DMS53 treated with DMSO at 0.1 percent for 48 hours (cell line): Measurements from ENCODE around the gene SERINC3.

Experiments
- DNase-seq: peaks from one replicate; lab custom pipeline; 2025; ENCODE audit not compliant: unreplicated experiment; lab: John Stamatoyannopoulos, UW

Gene SERINC3

DNA sequence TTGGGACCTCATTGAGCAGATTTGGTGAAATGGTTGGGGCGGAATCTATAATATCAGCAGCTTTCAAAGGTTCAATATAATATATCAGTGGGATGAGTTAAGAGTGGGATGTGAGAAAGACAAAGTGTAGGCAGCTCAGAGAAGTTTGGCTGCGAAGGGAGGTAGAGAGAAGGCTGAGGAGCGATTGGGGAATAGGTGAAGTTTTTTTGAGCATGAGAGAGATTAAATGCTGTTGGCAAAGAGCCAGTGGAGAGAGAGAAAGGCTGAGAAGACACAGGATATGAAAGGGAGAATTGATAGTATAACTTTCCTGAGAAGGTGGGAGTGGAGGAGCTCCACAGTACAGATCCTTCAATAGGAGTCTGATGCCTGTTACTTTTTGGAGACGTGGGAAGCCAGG lies 12.1 kb upstream of the SERINC3 start:
- DNase-seq: no peak

DNA sequence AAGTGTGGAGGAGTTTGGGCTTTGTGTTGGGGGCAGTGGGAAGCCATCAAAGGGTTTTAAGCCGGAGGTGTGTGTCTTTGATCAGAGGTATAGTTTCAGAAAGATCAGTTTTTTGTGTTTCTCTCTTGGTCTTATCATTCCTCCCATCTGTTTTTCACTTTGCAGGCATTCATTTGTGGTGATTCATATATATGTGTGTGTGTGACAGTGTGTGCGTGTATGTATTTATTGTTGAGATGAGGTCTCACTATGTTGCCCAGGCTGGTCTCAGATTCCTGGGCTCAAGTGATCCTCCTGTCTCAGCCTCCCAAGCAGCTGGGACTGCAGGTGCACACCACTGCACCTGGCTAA lies 11.1 kb upstream of the SERINC3 start:
- DNase-seq: no peak

DNA sequence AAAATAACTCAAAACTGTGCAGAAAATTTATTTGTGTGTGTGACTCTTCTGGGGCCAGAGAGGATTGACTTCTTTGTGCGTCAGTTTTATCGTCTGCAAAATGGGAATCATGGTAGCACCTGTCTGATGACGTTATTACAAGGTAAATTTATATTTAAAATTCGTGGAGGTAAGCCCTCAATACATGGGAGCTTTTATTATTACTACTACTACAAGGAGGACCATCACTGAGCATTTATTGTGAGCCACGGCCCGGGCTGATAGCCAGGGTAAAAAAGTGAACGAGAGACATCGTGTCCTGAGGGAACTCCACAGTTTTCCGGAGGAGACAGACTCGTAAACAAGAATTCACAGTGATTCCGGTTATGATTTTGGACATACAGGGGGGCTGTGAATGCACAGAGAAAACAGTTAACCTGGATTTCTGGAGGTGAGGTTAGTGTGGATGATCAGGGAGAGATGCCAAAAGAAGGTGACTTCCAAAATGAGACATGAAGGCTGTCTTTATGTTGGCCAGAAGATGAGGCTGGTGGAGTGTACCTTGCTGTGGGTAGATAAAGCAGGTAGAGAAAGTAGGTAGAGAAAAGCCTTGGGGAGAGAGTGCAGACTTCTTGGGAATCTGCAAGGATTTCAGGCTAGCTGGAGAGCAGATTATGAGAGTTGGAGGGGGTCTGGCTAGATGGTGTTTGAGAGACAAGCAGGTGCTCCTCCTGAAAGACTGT lies 10.6 kb upstream of the SERINC3 start:
- no peak for DNase-seq

DNA sequence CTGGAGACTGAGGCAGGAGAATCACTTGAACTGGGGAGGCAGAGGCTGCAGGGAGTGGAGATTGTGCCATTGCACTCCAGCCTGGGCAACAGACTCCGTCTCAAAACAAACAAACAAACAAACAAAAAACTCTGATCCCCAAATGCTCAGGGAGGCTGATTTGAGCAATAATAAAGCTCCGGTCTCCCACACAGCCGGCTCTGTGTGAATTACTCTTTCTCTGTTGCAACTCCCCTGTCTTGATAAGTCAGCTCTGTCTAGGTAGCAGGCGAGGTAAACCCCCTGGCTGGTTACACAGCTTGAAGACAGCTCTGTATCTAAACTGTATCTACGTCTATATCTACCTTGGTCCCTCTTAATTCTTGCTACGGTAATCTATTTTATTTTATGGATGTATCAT lies 6.4 kb upstream of the SERINC3 start:
- DNase-seq: no peak

DNA sequence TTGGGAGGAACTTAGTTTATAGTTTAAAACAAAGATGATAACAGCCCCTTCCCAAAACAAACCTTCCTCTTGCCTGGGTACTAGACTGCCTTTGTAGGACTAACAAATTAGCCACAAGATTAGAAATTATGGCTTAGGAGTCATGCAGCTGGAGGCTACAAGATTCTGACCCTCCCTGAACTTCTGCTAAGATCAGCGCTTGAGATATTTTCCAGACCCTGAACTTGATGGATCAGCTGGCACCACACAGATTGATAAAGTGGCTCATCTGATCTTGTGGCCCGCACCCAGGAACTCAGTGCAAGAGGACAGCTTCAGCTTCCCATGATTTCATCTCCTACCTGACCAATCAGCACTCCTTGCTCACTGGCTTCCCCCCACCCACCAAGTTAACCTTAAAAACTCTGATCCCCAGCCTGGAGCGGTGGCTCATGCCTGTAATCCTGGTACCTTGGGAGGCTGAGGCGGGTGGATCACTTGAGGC lies 5.9 kb upstream of the SERINC3 start:
- no peak for DNase-seq

DNA sequence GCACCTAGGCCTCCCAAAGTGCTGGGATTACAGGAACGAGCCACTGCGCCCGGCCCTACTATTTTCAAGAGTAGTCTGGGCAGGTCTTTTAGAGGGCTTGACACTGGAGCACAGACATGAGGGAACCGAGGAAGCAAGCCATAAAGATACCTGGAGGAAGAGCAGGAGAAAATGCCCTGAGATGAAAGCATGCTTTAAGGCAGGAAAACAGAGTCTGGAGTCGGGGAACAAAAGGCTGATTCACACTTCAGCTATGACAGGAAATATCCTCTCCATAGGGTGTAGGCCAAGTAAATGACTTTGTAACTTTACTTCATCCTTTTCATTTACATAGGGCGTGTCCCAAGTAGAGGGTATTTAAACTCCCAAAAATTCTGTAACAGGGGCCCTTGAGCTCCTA lies 4.3 kb upstream of the SERINC3 start:
- no peak for DNase-seq

DNA sequence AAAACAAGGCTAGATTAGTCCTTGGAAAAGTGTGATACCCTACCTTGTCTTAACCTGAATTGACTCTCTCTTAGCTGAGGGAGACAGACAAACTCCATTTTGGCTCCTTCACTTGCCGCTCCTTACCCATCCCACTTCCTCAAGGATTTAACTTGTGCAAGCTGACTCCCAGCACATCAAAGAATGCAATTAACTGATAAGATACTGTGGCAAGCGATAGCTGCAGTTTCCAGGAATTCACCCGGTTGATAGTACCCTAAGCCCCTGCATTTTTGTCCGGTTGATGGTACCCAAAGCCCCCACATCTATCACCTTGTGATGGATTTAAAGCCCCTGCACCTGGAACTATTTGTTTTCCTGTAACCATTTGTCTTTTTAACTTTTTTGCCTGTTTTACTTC lies 1.9 kb upstream of the SERINC3 start:
- no peak for DNase-seq

DNA sequence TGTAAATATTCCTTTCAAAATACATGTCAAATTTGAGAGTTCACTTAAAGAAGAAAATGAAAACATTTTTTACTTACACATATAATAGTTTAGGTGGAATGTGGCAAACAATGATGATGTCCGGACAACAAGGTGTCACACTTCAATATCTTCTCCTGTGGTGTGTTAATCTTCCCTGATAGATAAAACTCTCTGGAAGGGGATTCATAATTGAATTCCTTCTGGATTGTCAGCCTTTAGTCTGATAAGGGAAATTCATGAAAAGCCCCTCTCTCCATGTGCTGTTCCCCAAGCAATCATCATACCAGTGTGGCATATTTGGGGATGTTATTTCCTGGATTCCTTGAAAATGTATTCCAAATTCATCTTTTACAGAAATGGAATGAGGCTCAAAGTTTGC lies 971 bp upstream of the SERINC3 start:
- no peak for DNase-seq

DNA sequence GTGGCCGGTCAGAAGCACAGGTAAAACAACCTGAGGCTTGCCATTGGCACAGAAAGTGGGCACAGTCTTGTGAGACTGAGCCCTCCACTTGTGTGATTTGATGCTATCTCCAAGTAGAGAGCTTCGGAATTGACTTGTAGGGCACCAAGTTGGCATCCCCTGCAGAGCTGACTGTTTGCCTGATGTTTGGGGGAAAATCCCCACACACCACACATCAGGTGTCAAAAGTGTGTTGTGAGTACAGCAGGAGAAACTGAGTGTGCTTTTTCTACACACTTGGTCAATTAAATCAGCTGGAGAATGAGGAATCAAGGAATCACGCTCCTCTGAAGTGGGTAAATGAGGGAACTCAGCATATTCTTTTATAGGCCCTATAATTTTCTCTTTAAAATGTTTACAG lies 989 bp downstream of the SERINC3 start:
- no peak for DNase-seq

DNA sequence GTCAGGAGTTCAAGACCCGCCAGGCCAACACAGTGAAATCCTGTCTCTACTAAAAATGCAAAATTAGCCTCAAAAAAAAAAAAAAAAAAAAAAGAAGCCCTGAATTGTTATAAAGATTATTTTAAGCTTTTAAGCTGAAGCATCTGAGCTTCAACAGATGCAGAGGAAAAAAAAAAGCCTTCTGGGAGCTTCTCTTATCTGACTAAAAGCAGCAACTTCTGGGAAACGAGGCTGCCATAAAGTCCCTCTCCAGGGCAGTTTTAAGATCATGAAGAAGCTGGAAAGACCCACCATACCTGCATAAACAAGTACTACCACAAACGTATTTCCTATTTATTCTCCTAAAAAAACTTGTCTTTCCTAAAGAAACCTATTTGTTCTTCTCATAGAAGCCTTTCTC lies 3.6 kb downstream of the SERINC3 start:
- no peak for DNase-seq

DNA sequence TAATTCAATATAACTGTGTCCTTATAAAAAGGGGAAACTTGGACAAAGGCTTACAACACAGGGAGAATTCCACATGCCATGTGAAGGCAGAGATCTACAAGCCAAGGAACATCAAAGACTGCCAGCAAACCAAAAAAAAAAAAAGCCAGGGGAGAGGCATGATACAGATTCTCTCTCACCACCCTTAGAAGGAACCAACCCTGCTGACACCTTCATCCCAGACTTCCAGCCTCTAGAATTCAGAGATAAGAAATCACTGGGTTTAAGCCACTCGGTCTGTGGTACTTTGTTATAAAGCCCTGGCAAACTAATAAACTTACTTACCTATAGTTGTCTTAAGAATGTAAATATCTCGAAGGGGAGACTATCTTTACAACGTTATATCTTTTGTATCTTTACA lies 4.4 kb downstream of the SERINC3 start:
- DNase-seq: no peak

DNA sequence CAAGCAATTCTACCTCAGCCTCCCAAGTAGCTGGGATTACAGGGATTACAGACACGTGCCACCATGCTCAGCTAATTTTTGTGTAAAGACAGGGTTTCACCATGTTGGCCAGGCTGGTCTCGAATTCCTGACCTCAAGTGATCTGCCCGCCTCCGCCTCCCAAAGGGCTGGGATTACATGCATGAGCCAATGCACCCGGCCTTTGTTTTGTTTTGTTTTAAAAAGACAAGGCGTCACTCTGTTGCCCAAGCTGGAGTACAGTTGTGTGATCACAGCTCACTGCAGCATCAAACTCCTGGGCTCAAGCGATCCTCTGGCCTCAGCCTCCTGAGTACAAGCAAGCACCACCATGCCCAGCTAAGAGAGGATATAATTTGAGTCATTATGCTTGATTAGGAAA lies 5.4 kb downstream of the SERINC3 start:
- DNase-seq: no peak

DNA sequence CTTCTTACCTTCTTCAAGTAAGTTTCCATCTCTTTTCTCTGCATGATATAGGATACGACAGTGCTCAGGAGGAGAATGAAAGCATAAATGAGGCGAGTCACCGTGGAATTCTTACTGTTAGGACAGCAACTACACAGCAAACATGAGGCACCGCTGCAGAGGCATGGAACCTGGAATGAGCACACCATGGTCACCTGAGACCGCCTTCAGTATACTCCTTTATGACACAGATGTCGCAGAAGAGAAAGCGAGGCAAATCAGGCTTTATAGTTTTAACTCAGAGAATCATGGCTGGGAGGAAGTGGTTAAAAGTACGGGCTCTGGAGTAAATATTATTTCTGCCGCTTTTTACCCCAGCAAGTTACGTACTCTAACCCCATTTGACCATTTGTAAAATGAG lies 8.0 kb downstream of the SERINC3 start:
- DNase-seq: no peak

DNA sequence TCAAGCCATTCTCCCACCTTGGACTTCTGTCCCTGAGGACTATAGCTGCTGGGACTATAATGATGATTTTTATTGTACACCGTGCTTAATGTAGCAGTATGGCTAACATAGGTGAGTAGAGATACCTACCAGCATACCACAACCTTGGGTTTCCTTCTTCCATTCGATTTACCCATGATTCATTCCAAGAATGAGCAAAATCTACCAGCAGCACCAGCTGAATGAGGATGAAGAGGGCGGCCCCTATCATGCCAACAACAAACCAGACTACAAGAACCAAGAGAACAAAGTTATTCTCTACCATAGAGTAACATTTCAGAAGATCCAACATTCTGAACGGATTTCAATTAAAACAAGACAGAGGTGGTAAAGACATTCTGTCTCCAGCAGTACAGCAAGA lies 12.1 kb downstream of the SERINC3 start:
- no peak for DNase-seq

DNA sequence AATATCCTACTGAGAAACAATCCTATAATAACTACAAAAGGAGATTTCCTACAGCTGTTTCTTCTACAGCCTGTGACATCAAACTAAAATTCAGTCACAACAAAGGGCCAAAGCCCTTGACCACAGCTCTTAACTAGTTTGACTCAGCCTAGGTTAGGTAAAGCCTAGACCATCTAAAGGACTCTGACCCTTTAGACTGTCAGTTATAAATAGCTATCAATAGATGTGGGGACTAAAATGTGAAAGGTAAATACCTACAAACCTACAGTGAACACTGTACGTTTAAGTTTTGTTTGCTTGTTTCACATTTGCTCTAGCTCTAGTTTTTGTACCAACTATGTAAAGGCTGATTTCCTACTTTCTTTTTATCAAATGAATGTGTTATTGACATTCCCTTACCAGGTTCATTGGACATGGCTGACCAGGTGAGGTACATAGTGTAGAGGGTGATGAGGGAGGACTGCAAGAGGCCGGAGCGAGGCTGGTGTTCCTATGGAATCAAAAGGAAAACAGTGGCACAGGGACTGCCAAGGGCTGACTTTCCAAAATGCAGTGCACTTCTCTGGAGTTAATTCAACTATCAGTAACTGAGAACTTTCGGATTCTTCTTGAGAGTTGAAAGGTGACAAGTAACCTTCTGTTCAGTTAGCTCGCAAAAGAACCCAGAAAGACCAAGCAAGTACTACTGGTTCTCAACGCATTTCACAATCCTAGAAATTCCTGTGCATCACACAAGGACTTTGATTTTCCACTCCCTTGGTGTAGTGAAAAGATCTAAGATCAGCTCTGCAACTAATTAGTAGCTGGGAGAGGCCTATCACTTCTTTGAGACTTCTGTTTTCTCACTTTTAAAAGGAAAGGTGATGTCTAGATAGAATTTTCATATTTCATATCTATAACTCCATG lies 17.2 kb downstream of the SERINC3 start:
- DNase-seq: no peak

DNA sequence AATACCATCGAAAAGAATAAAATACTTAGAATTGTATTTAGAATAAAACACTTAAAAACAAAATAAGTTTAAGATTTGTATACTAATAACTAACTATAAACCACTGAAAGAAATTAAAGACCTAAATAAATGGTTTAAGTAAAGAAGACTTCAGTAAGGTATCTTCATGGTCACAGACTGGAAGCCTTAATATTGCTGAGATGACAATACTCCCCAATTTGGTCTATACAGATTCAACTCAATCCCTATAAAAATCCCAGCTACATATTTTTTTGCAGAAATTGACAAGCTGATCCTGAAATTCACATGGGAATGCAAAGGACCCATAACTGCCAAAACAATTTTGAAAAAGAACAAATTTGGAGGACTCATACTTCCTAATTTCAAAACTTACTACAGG lies 18.9 kb downstream of the SERINC3 start:
- DNase-seq: no peak

DNA sequence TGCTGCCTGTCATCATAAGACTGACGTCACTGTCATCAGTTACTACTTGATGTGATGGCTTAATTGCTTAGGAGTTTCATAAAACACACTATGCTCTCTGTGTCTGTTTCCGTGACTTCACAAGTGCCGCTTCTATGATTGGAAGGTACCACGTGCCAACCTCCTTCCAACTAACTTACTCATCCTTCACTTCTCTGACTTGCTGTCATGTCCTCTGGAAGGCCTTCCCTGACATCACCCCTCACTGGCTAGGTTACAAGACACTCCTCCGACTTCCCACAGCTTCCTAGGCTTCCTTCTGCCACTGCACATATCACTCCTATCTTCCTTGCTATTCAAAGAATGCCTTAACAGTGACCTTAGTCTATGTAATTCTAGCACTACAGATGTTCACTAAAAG lies 20.4 kb downstream of the SERINC3 start:
- no peak for DNase-seq

DNA sequence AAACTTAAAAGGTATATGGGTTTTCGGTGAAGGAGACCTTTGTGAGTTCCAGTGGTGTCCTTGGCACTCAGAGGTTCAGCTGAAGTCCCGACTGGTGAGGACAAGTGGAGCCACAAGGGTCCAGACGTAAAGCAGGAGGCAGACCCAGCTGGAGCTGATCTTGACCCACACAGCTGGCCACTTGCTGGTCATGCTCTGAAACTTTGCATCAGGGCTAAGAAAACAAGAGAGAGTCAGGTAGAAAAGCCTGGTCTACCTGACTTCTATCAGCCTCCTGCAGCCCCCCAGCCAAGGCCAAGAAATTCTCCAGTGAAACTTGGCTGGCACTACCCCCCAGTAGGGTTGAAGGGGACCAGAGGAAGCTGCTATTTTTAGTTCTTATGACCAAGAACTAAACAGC lies 21.6 kb downstream of the SERINC3 start:
- no peak for DNase-seq

DNA sequence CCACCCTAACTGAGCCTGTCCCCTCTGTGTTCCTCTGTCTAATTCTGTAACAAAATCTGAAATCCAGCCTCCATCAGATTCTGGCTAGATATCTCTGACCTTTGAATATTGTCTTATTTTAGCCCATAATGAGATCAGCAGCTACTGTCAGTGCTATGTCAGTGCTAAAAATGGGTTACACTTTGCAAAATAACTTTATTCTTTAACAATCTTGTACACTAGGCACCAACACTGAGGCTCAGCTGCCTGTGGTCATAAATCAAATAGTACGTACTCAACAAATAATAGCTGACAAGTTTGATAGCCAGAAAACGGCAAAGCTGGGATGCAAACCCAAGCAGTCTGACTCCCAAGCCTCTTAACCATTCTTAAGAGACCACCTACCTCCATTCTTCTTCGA lies 24.1 kb downstream of the SERINC3 start:
- DNase-seq: no peak

DNA sequence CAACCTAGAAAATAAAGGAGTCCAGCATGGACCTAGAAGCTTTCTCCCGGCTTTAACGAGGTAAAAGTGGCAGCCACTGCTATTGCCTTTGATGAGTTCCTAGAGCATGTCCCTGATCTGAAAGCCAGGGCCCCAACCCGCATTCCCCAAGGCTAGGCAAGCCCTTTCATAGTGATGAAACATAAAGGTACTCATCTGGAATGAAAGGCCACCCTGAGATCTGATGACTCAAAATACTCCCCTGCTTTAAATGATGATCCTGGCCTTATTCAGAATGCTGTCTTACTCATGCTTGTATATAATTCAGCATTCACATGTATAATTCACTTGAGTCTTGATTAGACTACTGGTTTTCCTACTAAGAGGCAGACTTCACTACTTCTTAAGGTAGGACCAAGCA lies 24.9 kb downstream of the SERINC3 start:
- DNase-seq: no peak

DNA sequence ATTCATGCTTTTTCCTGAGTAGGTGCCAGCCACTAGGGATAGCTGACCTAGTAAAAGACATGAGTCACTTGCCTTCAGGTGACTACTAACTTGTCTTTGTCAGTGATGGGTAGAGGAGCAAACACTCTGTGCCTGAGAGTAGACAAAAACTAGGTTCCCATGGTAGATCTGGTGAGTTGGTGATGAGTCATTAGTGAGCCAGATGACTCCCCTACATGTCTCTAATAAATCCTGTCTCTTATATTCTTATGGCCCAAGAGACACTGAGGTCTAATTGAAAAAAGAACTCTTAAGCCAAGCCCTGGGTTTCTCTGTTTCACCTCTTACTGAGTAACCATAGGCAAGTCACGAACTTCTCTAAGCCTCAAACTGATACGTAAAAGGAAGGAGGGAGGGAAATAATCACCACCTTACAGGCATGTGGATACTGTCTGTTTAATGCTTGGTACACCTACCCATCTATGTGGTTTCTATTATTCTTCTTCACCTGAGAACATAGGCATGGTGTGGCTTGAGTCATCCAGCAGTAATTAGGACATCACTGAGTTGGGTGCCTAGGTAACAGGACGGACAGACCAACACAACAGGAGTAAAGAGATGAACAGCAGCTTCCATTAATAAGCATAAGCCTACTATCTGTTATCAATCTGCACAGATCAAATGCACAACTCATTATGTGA lies 25.9 kb downstream of the SERINC3 start:
- DNase-seq: peak; percentile 72

DNA sequence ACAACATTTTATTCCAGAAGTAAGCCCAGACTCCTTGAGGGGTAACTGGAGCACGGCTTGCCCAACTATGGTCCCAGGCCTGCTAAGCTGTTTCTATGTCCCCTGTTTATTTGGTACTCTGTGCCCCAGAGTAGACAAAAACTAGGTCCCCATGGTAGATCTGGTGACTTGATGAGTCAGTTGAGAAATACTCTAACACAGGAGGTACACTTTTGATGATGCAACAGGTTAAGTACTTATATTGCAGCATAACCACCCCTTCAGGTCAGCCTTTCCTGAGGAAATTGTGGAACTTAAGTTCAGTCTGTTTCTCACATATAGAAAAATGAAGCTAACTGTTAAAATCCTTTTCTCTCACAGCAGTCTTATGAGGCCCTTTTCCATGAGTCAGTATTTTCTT lies 26.6 kb downstream of the SERINC3 start:
- no peak for DNase-seq
